Neural cell (in vitro differentiated cells): ENCODE data around the gene PLEKHA7. TPM values are rescaled to one million over a fixed set of nuclear protein-coding genes. Genes with fewer than 3 reads are reported as not detected.

Source experiments
- H2AFZ ChIP-seq: fragments of 200-600, 300-800 bp; sonication (generic), shearing (Covaris generic); 2 replicates; pipeline ENCODE4 v1.6.0; 2014; ENCODE audit warnings: low read depth, mild to moderate bottlenecking, antibody characterized with exemption, low read length, moderate library complexity
- H3F3A ChIP-seq: fragments of 200-600 bp; shearing (Covaris generic); 2 replicates; pipeline ENCODE4 v1.6.1; 2016; ENCODE audit warnings: mild to moderate bottlenecking, moderate library complexity, mixed read lengths, antibody characterized with exemption, low read length; ENCODE audit not compliant: insufficient read depth, poor library complexity, severe bottlenecking
- H3K27ac ChIP-seq: fragments of 200-600, 300-800 bp; sonication (generic), shearing (Covaris generic); 2 replicates; pipeline ENCODE4 v1.5.1; 2014; ENCODE audit warnings: mild to moderate bottlenecking, low read length, moderate library complexity
- H3K27me3 ChIP-seq: fragments of 300-800, 200-600 bp; sonication (generic), shearing (Covaris generic); 2 replicates; pipeline ENCODE4 v1.6.0; 2014; ENCODE audit warnings: mild to moderate bottlenecking, low read depth, low read length, moderate library complexity; ENCODE audit not compliant: insufficient read depth
- H3K36me3 ChIP-seq: fragments of 300-800, 200-600 bp; sonication (generic), shearing (Covaris generic); 2 replicates; pipeline ENCODE4 v1.5.1; 2014; ENCODE audit warnings: mild to moderate bottlenecking, antibody characterized with exemption, low read length, moderate library complexity; ENCODE audit not compliant: insufficient read depth
- H3K4me2 ChIP-seq: fragments of 300-800, 200-600 bp; sonication (generic), shearing (Covaris generic); 2 replicates; pipeline ENCODE4 v1.6.0; 2014; ENCODE audit warnings: mild to moderate bottlenecking, low read length
- H3K4me3 ChIP-seq: fragments of 300-800, 200-600 bp; sonication (generic), shearing (Covaris generic); 2 replicates; pipeline ENCODE4 v1.5.1; 2014; ENCODE audit warnings: mild to moderate bottlenecking, low read length, moderate library complexity
- H3K79me2 ChIP-seq: fragments of 200-600 bp; shearing (Covaris generic); replicated peaks from 2 replicates; pipeline ENCODE4 v1.6.0; 2014; ENCODE audit warnings: mild to moderate bottlenecking, low read length, moderate library complexity; ENCODE audit not compliant: insufficient read depth
- H3K9ac ChIP-seq: fragments of 300-800, 200-600 bp; sonication (generic), shearing (Covaris generic); 2 replicates; pipeline ENCODE4 v1.6.1; 2016; ENCODE audit warnings: mild to moderate bottlenecking, low read length, mixed read lengths
- H3K9me2 ChIP-seq: fragments of 200-600 bp; shearing (Covaris generic); 2 replicates; pipeline ENCODE4 v1.6.1; 2016; ENCODE audit warnings: mild to moderate bottlenecking, low read length, mixed read lengths; ENCODE audit not compliant: insufficient read depth
- H3K9me3 ChIP-seq: fragments of 200-600, 300-800 bp; sonication (generic), shearing (Covaris generic); 2 replicates; pipeline ENCODE4 v1.6.1; 2016; ENCODE audit warnings: mild to moderate bottlenecking, mixed run types, low read length, moderate library complexity, mixed read lengths
- H4K20me1 ChIP-seq: fragments of 200-600 bp; shearing (Covaris generic); 2 replicates; pipeline ENCODE4 v1.6.1; 2016; ENCODE audit warnings: mild to moderate bottlenecking, mixed run types; ENCODE audit not compliant: insufficient read depth
- EP300 ChIP-seq: fragments of 450-650 bp; conservative IDR thresholded peaks from 2 replicates; pipeline ENCODE4 v1.6.1; 2014; ENCODE audit warnings: antibody characterized with exemption, mild to moderate bottlenecking, moderate library complexity; ENCODE audit not compliant: poor library complexity, severe bottlenecking
- EZH2 ChIP-seq: fragments of 200-600, 300-800 bp; shearing (Covaris generic), sonication (generic); IDR thresholded peaks from 2 replicates; pipeline ENCODE4 v1.6.1; 2014; ENCODE audit warnings: antibody characterized with exemption, low read length, borderline replicate concordance, mild to moderate bottlenecking; ENCODE audit not compliant: insufficient read depth, poor library complexity, severe bottlenecking
- MXI1 ChIP-seq: fragments of 450-650 bp; conservative IDR thresholded peaks from 2 replicates; pipeline ENCODE4 v1.6.1; 2014; ENCODE audit warnings: antibody characterized with exemption, mild to moderate bottlenecking; ENCODE audit not compliant: poor library complexity, severe bottlenecking
- POLR2AphosphoS5 ChIP-seq: IDR thresholded peaks from 2 replicates; pipeline ENCODE4 v1.6.1; 2012
- RAD21 ChIP-seq: fragments of 450-650 bp; conservative IDR thresholded peaks from 2 replicates; pipeline ENCODE4 v1.6.1; 2014; ENCODE audit warnings: antibody characterized with exemption, mild to moderate bottlenecking, moderate library complexity
- SMC3 ChIP-seq: fragments of 450-650 bp; conservative IDR thresholded peaks from 2 replicates; pipeline ENCODE4 v1.6.1; 2014; ENCODE audit warnings: antibody characterized with exemption, mild to moderate bottlenecking, moderate library complexity; ENCODE audit not compliant: poor library complexity
- TAF1 ChIP-seq: IDR thresholded peaks from 2 replicates; pipeline ENCODE4 v1.6.1; 2012; ENCODE audit warnings: low read depth
- polyA plus RNA-seq: library from polyadenylated mRNA; depleted of rRNA; stranded (reverse); fragments of >200 nt; gene quantifications from 2 replicates; pipeline ENCODE4 v1.2.3, GENCODE V29; 2014
- TF ChIP-seq, protein P1 (sequence below): fragments of 450-650 bp; IDR thresholded peaks from 2 replicates; pipeline ENCODE4 v1.5.1; 2014; ENCODE audit warnings: antibody characterized with exemption, mild to moderate bottlenecking, moderate library complexity; ENCODE audit not compliant: poor library complexity, severe bottlenecking
- TF ChIP-seq, protein P2 (sequence below): IDR thresholded peaks from 2 replicates; pipeline ENCODE4 v1.6.1; 2012; ENCODE audit warnings: borderline replicate concordance

Gene PLEKHA7
- polyA plus RNA-seq, 1 donor from 2014 or later, result 45.7 TPM

DNA sequence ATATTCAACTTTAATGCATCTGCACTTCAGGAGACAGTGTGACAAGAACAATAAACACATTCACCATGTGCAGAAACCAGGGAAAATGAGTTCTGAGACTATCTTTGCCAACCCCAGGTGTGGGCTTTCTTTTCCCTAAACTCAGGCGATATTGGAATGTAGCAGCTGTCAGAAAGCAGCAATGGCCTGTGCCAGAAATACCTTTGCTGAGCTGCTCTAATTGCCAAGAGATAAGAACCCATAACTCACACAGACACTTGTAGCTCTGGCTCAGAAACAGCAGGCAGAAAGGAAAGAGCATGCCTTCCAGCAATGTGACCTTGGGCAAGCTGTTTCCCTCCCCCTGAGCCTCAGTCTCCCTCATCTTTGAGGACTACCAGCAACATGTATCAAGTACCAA, 77.6 kb downstream of the PLEKHA7 start:
- Histone ChIP-seq H3K9ac (no peak overlapping the region), H3K4me3 (no peak overlapping the region), H3K9me2 (no peaks in the 10 kb centered on the region), H3K4me2 (no peak overlapping the region), H3K27ac (no peak overlapping the region), H3K9me3 (no peaks in the 10 kb centered on the region), H4K20me1 (no peaks in the 10 kb centered on the region), H2AFZ (no peak overlapping the region), H3K79me2 (no peaks in the 10 kb centered on the region), H3F3A (no peaks in the 10 kb centered on the region), H3K27me3 (no peaks in the 10 kb centered on the region), H3K36me3 (no peaks in the 10 kb centered on the region)
- TF ChIP-seq RAD21 (no peak), EP300 (no peak), MXI1 (no peak), POLR2AphosphoS5 (no peak), EZH2 (no peak)

DNA sequence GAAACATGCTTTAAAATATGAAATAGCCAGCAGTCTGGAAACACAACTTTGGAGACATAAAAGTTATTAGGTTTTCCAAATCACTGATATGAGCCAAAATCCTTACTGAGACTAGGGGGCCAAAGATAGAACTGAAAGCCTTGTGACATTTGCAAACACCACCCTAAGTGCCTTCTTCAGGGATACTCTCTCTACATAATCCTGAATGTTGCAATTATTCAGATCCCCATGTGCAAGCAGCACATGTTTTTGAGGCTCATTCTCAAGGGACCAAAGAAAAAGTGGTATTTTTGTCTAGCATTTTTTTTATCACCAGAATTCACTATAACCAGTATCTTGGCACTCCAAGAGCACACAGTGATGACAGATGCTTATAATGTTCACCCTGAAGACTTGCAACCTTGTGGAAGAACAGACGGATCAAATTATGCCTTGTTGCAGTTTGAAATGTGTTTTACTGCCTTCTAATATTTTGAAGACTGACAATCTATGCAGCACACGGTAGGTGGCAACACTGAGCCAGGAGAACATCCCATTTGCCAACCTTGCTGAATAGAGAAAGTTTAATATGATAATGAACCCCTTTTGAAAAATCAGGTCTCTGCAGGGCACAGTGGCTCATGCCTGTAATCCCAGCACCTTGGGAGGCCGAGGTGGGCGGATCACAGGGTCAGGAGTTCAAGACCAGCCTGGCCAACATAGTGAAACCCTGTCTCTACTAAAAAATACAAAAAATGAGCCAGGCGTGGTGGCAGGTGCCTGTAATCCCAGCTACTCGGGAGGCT, 78.5 kb downstream of the PLEKHA7 start:
- H3K9me3 ChIP-seq, result no peaks in the 10 kb centered on the region
- H3K9me2 ChIP-seq, result no peaks in the 10 kb centered on the region
- H3K36me3 ChIP-seq, result no peaks in the 10 kb centered on the region
- no peak overlapping the region for H3K4me2 ChIP-seq
- H3K27ac ChIP-seq, result no peak overlapping the region
- no peaks in the 10 kb centered on the region for H4K20me1 ChIP-seq
- no peak overlapping the region for H3K4me3 ChIP-seq
- TF ChIP-seq EP300 (no peak), EZH2 (no peak), RAD21 (peak; percentile 77), SMC3 (peak; percentile 80), MXI1 (peak; percentile 35), TAF1 (no peak), POLR2AphosphoS5 (no peak)
- TF ChIP-seq, protein P1, sequence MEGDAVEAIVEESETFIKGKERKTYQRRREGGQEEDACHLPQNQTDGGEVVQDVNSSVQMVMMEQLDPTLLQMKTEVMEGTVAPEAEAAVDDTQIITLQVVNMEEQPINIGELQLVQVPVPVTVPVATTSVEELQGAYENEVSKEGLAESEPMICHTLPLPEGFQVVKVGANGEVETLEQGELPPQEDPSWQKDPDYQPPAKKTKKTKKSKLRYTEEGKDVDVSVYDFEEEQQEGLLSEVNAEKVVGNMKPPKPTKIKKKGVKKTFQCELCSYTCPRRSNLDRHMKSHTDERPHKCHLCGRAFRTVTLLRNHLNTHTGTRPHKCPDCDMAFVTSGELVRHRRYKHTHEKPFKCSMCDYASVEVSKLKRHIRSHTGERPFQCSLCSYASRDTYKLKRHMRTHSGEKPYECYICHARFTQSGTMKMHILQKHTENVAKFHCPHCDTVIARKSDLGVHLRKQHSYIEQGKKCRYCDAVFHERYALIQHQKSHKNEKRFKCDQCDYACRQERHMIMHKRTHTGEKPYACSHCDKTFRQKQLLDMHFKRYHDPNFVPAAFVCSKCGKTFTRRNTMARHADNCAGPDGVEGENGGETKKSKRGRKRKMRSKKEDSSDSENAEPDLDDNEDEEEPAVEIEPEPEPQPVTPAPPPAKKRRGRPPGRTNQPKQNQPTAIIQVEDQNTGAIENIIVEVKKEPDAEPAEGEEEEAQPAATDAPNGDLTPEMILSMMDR, result peak; percentile 82
- TF ChIP-seq, protein P2, sequence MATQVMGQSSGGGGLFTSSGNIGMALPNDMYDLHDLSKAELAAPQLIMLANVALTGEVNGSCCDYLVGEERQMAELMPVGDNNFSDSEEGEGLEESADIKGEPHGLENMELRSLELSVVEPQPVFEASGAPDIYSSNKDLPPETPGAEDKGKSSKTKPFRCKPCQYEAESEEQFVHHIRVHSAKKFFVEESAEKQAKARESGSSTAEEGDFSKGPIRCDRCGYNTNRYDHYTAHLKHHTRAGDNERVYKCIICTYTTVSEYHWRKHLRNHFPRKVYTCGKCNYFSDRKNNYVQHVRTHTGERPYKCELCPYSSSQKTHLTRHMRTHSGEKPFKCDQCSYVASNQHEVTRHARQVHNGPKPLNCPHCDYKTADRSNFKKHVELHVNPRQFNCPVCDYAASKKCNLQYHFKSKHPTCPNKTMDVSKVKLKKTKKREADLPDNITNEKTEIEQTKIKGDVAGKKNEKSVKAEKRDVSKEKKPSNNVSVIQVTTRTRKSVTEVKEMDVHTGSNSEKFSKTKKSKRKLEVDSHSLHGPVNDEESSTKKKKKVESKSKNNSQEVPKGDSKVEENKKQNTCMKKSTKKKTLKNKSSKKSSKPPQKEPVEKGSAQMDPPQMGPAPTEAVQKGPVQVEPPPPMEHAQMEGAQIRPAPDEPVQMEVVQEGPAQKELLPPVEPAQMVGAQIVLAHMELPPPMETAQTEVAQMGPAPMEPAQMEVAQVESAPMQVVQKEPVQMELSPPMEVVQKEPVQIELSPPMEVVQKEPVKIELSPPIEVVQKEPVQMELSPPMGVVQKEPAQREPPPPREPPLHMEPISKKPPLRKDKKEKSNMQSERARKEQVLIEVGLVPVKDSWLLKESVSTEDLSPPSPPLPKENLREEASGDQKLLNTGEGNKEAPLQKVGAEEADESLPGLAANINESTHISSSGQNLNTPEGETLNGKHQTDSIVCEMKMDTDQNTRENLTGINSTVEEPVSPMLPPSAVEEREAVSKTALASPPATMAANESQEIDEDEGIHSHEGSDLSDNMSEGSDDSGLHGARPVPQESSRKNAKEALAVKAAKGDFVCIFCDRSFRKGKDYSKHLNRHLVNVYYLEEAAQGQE, result no peak
- H3K9ac ChIP-seq, result no peak overlapping the region
- H2AFZ ChIP-seq, result no peak overlapping the region
- no peaks in the 10 kb centered on the region for H3F3A ChIP-seq
- no peaks in the 10 kb centered on the region for H3K27me3 ChIP-seq
- no peaks in the 10 kb centered on the region for H3K79me2 ChIP-seq
